ENCODE results near the gene CTAGE9.

DNA sequence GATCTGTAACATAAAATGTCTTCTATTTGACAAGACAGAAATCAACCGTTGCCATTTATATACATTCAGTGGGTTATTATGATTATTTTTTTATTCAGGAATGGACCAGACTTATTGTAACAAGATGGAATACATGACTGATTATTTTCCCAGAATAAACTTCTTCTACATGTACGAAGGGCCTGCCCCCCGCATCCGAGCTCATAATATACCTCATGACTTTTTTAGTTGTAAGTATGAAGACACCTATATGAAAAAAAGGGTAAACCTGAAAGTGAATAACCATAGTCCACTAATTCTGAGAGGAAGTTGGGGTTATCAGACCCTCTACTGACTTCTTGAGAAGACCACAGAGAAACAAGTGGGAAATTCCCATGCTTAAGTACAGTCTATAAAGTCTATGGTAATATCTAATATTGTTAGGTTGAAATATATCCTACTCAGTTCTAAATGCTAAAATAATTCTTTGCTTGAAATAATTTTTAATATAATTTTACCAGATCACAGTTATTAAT is 25.5 kb downstream of the CTAGE9 start:
- TF ChIP-seq, protein P1, sequence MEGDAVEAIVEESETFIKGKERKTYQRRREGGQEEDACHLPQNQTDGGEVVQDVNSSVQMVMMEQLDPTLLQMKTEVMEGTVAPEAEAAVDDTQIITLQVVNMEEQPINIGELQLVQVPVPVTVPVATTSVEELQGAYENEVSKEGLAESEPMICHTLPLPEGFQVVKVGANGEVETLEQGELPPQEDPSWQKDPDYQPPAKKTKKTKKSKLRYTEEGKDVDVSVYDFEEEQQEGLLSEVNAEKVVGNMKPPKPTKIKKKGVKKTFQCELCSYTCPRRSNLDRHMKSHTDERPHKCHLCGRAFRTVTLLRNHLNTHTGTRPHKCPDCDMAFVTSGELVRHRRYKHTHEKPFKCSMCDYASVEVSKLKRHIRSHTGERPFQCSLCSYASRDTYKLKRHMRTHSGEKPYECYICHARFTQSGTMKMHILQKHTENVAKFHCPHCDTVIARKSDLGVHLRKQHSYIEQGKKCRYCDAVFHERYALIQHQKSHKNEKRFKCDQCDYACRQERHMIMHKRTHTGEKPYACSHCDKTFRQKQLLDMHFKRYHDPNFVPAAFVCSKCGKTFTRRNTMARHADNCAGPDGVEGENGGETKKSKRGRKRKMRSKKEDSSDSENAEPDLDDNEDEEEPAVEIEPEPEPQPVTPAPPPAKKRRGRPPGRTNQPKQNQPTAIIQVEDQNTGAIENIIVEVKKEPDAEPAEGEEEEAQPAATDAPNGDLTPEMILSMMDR (conservative IDR thresholded peaks at IDR 0.05; ENCODE audit: low read length): no peak
- TF ChIP-seq EZH2phosphoT487 (IDR thresholded peaks at IDR 0.05; ENCODE audit: borderline replicate concordance): no peak
